Measurements from ENCODE around the gene HSPH1.

DNA sequence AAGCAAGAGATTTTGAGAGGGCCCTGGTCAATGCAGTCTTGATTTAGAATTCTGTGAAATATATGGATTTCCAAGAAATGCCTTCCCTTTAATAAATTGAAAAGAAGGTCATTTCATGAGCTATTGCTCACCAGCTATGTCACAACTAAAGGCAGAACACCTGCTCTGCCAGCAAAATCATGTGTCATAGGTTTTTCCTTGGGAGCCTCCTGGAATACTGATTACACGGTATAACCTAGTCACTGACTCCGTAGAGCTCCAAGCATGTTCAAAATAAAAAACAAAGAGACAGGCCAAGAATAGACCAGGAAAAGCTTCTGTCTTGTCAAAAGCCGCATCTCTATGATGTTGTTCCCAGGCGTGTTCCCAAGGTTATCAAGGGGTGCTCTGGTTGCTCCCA is 45.5 kb downstream of the HSPH1 start:
- TF ChIP-seq, protein P1, sequence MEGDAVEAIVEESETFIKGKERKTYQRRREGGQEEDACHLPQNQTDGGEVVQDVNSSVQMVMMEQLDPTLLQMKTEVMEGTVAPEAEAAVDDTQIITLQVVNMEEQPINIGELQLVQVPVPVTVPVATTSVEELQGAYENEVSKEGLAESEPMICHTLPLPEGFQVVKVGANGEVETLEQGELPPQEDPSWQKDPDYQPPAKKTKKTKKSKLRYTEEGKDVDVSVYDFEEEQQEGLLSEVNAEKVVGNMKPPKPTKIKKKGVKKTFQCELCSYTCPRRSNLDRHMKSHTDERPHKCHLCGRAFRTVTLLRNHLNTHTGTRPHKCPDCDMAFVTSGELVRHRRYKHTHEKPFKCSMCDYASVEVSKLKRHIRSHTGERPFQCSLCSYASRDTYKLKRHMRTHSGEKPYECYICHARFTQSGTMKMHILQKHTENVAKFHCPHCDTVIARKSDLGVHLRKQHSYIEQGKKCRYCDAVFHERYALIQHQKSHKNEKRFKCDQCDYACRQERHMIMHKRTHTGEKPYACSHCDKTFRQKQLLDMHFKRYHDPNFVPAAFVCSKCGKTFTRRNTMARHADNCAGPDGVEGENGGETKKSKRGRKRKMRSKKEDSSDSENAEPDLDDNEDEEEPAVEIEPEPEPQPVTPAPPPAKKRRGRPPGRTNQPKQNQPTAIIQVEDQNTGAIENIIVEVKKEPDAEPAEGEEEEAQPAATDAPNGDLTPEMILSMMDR (IDR thresholded peaks at IDR 0.05): no peak
- TF ChIP-seq EZH2 (IDR thresholded peaks at IDR 0.05): no peak

Measured in neural progenitor cell (in vitro differentiated cells).